ENCODE results near the gene SGPP2.
"Not testable (repeated sequence)": the region's sequence is repeated elsewhere in the genome, so short reads cannot be mapped to it uniquely, and the experiment has no call there.

The SGPP2 gene

GRCh38 chr2:222427646-222428301 lies 3.4 kb downstream of the SGPP2 start:
- no peak for DNase-seq

GRCh38 chr2:222430071-222430470 lies 5.7 kb downstream of the SGPP2 start:
- DNase-seq: no peak

GRCh38 chr2:222430681-222431080 lies 6.3 kb downstream of the SGPP2 start:
- no peak for DNase-seq

GRCh38 chr2:222431869-222432268 lies 7.5 kb downstream of the SGPP2 start:
- no peak for DNase-seq

- peak in 1 of 56 donors; percentile 1 for DNase-seq
These were observed 9.2 kb downstream of the SGPP2 start for GRCh38 chr2:222433332-222434173.

- no peak for DNase-seq
These were observed 9.9 kb downstream of the SGPP2 start for GRCh38 chr2:222434204-222434603.

- DNase-seq: not testable (repeated sequence)
These were observed 11.2 kb downstream of the SGPP2 start for GRCh38 chr2:222435400-222436039.

GRCh38 chr2:222436040-222436413 lies 11.7 kb downstream of the SGPP2 start:
- DNase-seq: no peak

- no peak for DNase-seq
These were observed 15.3 kb downstream of the SGPP2 start for GRCh38 chr2:222439692-222440091.

GRCh38 chr2:222440673-222441422 lies 16.5 kb downstream of the SGPP2 start:
- DNase-seq: no peak

- DNase-seq: no peak
These were observed 18.3 kb downstream of the SGPP2 start for GRCh38 chr2:222442665-222443064.

- DNase-seq: no peak
These were observed 20.9 kb downstream of the SGPP2 start for GRCh38 chr2:222445227-222445626.

GRCh38 chr2:222447131-222447530 lies 22.8 kb downstream of the SGPP2 start:
- no peak for DNase-seq

GRCh38 chr2:222448748-222449181 lies 24.4 kb downstream of the SGPP2 start:
- DNase-seq: no peak

- no peak for DNase-seq
These were observed 25.7 kb downstream of the SGPP2 start for GRCh38 chr2:222450021-222450420.

GRCh38 chr2:222451224-222451674 lies 26.9 kb downstream of the SGPP2 start:
- DNase-seq: no peak

GRCh38 chr2:222452422-222452950 lies 28.1 kb downstream of the SGPP2 start:
- no peak for DNase-seq

GRCh38 chr2:222456479-222457077 lies 32.2 kb downstream of the SGPP2 start:
- peak in 5 of 56 donors; percentile 1 to 16 (median 4) for DNase-seq

GRCh38 chr2:222459983-222460382 lies 35.6 kb downstream of the SGPP2 start:
- no peak for DNase-seq

GRCh38 chr2:222465746-222466145 lies 41.4 kb downstream of the SGPP2 start:
- DNase-seq: no peak

GRCh38 chr2:222468346-222468745 lies 44.0 kb downstream of the SGPP2 start:
- peak in 3 of 56 donors; percentile 4 to 8 (median 4) for DNase-seq
